ENCODE results near the gene KRT76.

The KRT76 gene

GRCh38 chr12:52813885-52814709 lies 37.0 kb upstream of the KRT76 start, which contains the start of gene KRT4:
TSS of gene KRT4 (minus strand) at chr12:52814116. CDS start at chr12:52814058, 58 bp downstream.
- Histone ChIP-seq H3K36me3 (ENCODE audit: insufficient read depth) (no peaks in the 10 kb centered on the region), H3K4me1 (ENCODE audit: low read depth, poor library complexity, severe bottlenecking) (no peaks in the 10 kb centered on the region), H3K9ac (no peak within 1 kb of the TSS), H3K27ac (no peak within 1 kb of the TSS), H3K27me3 (ENCODE audit: insufficient read depth, low read depth) (peaks cover 47% of the 10 kb centered on the region), H3K79me2 (ENCODE audit: insufficient read depth, low read depth) (no peaks in the 10 kb centered on the region), H2AFZ (ENCODE audit: low read depth) (no peak within 1 kb of the TSS), H3K4me3 (IDR thresholded peaks at IDR 0.05; ENCODE audit: insufficient read depth, low read depth, low read length) (no peak within 1 kb of the TSS), H4K20me1 (ENCODE audit: insufficient read depth) (no peaks in the 10 kb centered on the region), H3K4me2 (no peak within 1 kb of the TSS)
- TF ChIP-seq CTCF (conservative IDR thresholded peaks at IDR 0.05; ENCODE audit: low read depth, low read length): no peak

- TF ChIP-seq CTCF (conservative IDR thresholded peaks at IDR 0.05; ENCODE audit: low read depth, low read length): no peak
- Histone ChIP-seq H2AFZ (ENCODE audit: low read depth) (no peak overlapping the region), H3K4me1 (ENCODE audit: low read depth, poor library complexity, severe bottlenecking) (no peaks in the 10 kb centered on the region), H3K4me3 (IDR thresholded peaks at IDR 0.05; ENCODE audit: insufficient read depth, low read depth, low read length) (no peak overlapping the region), H3K4me2 (no peak overlapping the region), H4K20me1 (ENCODE audit: insufficient read depth) (no peaks in the 10 kb centered on the region), H3K36me3 (ENCODE audit: insufficient read depth) (no peaks in the 10 kb centered on the region), H3K27ac (no peak overlapping the region), H3K9ac (no peak overlapping the region), H3K79me2 (ENCODE audit: insufficient read depth, low read depth) (no peaks in the 10 kb centered on the region), H3K27me3 (ENCODE audit: insufficient read depth, low read depth) (peaks cover 47% of the 10 kb centered on the region)
Measured at GRCh38 chr12:52813203-52813819, 36.2 kb upstream of the KRT76 start.

- no peak overlapping the region for H2AFZ ChIP-seq (ENCODE audit: low read depth)
- H3K27me3 ChIP-seq (ENCODE audit: insufficient read depth, low read depth): peaks cover 42% of the 10 kb centered on the region
- no peak overlapping the region for H3K4me3 ChIP-seq (IDR thresholded peaks at IDR 0.05; ENCODE audit: insufficient read depth, low read depth, low read length)
- no peaks in the 10 kb centered on the region for H3K79me2 ChIP-seq (ENCODE audit: insufficient read depth, low read depth)
- H3K36me3 ChIP-seq (ENCODE audit: insufficient read depth): no peaks in the 10 kb centered on the region
- no peaks in the 10 kb centered on the region for H3K4me1 ChIP-seq (ENCODE audit: low read depth, poor library complexity, severe bottlenecking)
- H3K27ac ChIP-seq: no peak overlapping the region
- no peak overlapping the region for H3K9ac ChIP-seq
- TF ChIP-seq CTCF (conservative IDR thresholded peaks at IDR 0.05; ENCODE audit: low read depth, low read length): no peak
- H3K4me2 ChIP-seq: no peak overlapping the region
- no peaks in the 10 kb centered on the region for H4K20me1 ChIP-seq (ENCODE audit: insufficient read depth)
Measured at GRCh38 chr12:52812749-52813148, 35.6 kb upstream of the KRT76 start.

- H4K20me1 ChIP-seq (ENCODE audit: insufficient read depth): no peaks in the 10 kb centered on the region
- no peaks in the 10 kb centered on the region for H3K79me2 ChIP-seq (ENCODE audit: insufficient read depth, low read depth)
- no peaks in the 10 kb centered on the region for H3K4me1 ChIP-seq (ENCODE audit: low read depth, poor library complexity, severe bottlenecking)
- H3K4me2 ChIP-seq: no peak overlapping the region
- H3K27me3 ChIP-seq (ENCODE audit: insufficient read depth, low read depth): peaks cover 36% of the 10 kb centered on the region
- H2AFZ ChIP-seq (ENCODE audit: low read depth): no peak overlapping the region
- H3K9ac ChIP-seq: no peak overlapping the region
- TF ChIP-seq CTCF (conservative IDR thresholded peaks at IDR 0.05; ENCODE audit: low read depth, low read length): no peak
- H3K36me3 ChIP-seq (ENCODE audit: insufficient read depth): no peaks in the 10 kb centered on the region
- H3K4me3 ChIP-seq (IDR thresholded peaks at IDR 0.05; ENCODE audit: insufficient read depth, low read depth, low read length): no peak overlapping the region
- no peak overlapping the region for H3K27ac ChIP-seq
Measured at GRCh38 chr12:52812073-52812400, 34.9 kb upstream of the KRT76 start.

Measured in KMS-11 (cell line).